Measurements from ENCODE around the gene DACH1.

Gene DACH1

DNA sequence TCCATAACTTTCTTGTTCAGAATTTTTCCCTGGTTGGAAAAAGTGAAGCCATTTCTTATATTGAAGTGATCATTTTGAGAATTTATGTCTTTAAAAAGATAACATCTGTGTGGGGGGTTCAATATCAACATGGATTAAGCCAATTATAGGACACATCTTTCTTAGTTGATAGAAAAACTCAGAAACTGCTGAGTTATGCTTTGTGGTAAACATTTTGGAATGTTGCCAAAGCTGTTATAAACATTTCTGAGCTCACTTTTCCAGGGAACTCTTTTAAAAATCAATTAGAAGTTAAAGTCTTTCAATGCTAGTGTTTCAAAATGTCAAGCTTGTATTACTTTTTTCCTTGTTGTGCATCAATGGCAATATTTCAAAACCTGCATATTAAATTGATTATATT lies 248.8 kb downstream of the DACH1 start:
- no peaks in the 10 kb centered on the region for H3K36me3 Mint-ChIP-seq (ENCODE audit: low read depth)
- no peaks in the 10 kb centered on the region for H3K4me1 Mint-ChIP-seq (ENCODE audit: low read depth)
- no peak for DNase-seq (ENCODE audit: low spot score)
- no peaks in the 10 kb centered on the region for H3K9me3 Mint-ChIP-seq
- H3K4me3 Mint-ChIP-seq, result no peak overlapping the region
- H3K27me3 Mint-ChIP-seq (ENCODE audit: low read depth), result no peaks in the 10 kb centered on the region
- H3K27ac Mint-ChIP-seq, result no peak overlapping the region

DNA sequence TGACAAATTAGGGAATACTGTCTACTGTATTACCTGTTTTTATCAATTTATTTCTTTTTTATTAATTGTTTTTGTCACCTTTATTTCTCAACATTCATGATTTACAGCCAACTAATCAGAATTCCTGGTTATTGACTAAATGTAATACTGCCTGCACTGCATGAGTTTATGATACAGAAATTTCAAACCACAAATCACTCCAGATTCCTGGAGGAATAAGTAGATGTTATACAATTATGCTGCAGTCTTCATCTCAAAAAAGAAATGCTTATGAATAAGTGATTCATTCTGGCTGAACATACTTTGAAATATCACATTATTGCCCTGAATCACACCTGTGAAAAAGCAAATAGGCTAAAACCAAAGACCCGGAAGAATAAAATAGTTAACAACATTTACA lies 249.7 kb downstream of the DACH1 start:
- no peaks in the 10 kb centered on the region for H3K36me3 Mint-ChIP-seq (ENCODE audit: low read depth)
- no peak overlapping the region for H3K4me3 Mint-ChIP-seq
- no peaks in the 10 kb centered on the region for H3K4me1 Mint-ChIP-seq (ENCODE audit: low read depth)
- H3K27me3 Mint-ChIP-seq (ENCODE audit: low read depth), result no peaks in the 10 kb centered on the region
- DNase-seq (ENCODE audit: low spot score), result no peak
- no peak overlapping the region for H3K27ac Mint-ChIP-seq
- no peaks in the 10 kb centered on the region for H3K9me3 Mint-ChIP-seq

DNA sequence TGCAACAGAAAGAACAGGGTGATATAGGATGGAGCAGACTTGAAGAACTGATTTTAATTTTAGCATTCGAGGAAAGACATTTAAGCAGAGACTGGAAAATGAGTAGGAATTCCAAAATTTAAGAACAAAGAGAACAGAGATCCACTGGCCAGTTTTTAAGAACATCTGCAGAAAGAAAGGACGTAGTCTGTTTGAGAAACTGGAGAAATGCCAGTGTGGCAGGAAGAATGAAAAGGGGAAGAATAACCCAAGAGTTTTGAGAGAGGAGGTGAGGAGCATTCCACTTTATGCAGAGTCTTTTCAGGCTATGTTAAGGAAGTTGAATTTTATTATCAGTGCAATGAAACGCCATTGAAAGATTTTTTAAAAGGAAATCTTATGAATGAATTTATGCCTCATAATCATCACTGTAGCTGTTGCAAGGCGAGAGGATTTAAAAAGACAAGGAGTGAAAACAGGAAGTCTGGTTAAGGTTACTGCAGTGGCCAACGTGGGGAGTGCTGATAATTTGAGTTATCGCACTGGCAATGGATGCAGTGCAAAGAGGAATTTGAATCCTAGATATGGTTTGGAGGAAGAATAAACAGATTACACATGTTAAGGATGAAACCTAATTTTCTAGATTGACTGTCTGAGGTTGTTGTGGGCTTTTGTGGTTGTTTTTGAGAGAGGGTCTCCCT lies 253.8 kb downstream of the DACH1 start:
- Mint-ChIP-seq H3K4me3 (no peak overlapping the region), H3K27ac (no peak overlapping the region), H3K9me3 (no peaks in the 10 kb centered on the region), H3K4me1 (ENCODE audit: low read depth) (peaks cover 2% of the 10 kb centered on the region), H3K36me3 (ENCODE audit: low read depth) (no peaks in the 10 kb centered on the region), H3K27me3 (ENCODE audit: low read depth) (no peaks in the 10 kb centered on the region)
- no peak for DNase-seq (ENCODE audit: low spot score)

DNA sequence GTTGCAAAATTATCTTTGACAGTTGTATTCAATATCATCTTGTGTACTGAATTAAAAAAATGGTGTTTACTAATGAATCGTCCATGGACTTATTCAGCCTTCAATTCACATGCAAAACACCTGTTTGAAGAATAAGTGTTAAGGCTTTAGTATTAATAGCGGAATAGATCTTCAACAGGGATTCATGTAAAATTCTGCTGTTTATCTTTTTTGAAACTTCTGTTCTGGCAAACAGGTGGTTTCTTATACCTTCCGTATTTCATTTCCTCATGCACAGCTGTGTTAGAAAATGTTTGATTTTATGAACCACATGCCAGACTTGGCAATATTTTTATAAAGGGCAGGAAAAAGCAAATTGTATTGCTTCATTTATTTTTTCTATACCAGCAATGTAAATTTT lies 255.7 kb downstream of the DACH1 start:
- Mint-ChIP-seq H3K4me1 (ENCODE audit: low read depth) (peaks cover 2% of the 10 kb centered on the region), H3K36me3 (ENCODE audit: low read depth) (no peaks in the 10 kb centered on the region), H3K27me3 (ENCODE audit: low read depth) (no peaks in the 10 kb centered on the region), H3K4me3 (no peak overlapping the region), H3K27ac (no peak overlapping the region), H3K9me3 (no peaks in the 10 kb centered on the region)
- DNase-seq (ENCODE audit: low spot score), result no peak

DNA sequence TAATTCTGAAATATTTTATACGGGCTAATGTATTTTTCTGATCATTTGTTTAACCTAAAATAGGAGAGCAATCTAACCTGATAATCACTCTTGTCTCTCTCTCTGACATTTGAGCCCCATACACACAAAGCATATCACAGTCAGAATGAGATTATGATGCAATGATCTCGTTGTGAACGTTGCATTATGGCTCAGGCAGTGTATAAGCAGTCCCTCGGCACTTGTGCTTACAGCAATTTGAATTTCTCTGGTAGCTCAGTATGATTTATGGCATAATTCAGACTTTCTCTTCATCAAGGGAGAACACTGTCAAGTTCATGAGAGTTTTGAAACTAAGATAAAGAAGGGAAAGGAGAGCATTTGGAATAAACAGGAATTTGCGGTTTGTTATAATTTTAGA lies 256.1 kb downstream of the DACH1 start:
- H3K27ac Mint-ChIP-seq, result no peak overlapping the region
- DNase-seq (ENCODE audit: low spot score), result no peak

DNA sequence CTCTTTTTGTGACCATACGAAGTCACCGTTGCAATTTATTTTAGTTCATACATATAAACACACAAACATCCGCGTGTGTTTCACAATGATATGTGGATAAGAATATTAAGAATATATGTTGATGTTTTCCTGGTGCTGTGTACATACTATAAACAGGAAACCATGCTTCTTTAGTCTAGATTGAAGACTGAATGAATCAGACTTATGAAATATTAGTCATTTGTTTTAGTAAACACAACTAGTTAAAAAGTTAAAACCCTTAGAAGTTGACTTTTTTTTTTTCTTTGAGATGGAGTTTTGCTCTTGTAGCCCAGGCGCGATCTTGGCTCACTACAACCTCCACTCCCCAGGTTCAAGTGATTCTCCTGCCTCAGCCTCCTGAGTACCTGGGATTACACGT lies 257.7 kb downstream of the DACH1 start:
- no peaks in the 10 kb centered on the region for H3K36me3 Mint-ChIP-seq (ENCODE audit: low read depth)
- no peaks in the 10 kb centered on the region for H3K9me3 Mint-ChIP-seq
- no peak for DNase-seq (ENCODE audit: low spot score)
- peaks cover 2% of the 10 kb centered on the region for H3K4me1 Mint-ChIP-seq (ENCODE audit: low read depth)
- H3K4me3 Mint-ChIP-seq, result no peak overlapping the region
- no peak overlapping the region for H3K27ac Mint-ChIP-seq
- no peaks in the 10 kb centered on the region for H3K27me3 Mint-ChIP-seq (ENCODE audit: low read depth)

More for the DNA sequence above, 256.1 kb downstream of the DACH1 start:
- Mint-ChIP-seq H3K27me3 (ENCODE audit: low read depth) (no peaks in the 10 kb centered on the region), H3K36me3 (ENCODE audit: low read depth) (no peaks in the 10 kb centered on the region), H3K9me3 (no peaks in the 10 kb centered on the region), H3K4me3 (peak overlapping the region; percentile 10), H3K4me1 (ENCODE audit: low read depth) (peaks cover 2% of the 10 kb centered on the region)

DNA sequence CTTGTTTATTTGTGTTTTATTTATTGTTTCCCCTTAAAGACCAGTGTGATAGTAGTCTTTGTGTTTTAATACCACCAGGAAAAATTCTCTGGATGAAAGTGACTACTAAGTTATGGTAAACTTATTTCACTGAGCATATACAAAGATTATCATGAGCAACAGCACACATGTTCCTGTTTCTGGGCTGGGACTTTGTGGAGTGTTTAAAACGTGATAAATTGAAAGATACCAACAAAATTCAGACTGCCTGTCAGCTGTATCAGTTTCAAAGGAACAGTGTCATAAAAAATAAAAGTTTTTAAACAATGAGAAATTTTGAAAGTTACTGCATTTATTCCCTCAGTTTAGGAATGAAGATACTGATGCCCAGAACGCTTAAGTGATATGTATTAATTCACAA lies 259.4 kb downstream of the DACH1 start:
- no peak for DNase-seq (ENCODE audit: low spot score)
- Mint-ChIP-seq H3K9me3 (no peaks in the 10 kb centered on the region), H3K4me1 (ENCODE audit: low read depth) (peaks cover 2% of the 10 kb centered on the region), H3K27ac (no peak overlapping the region), H3K36me3 (ENCODE audit: low read depth) (no peaks in the 10 kb centered on the region), H3K4me3 (no peak overlapping the region), H3K27me3 (ENCODE audit: low read depth) (no peaks in the 10 kb centered on the region)

DNA sequence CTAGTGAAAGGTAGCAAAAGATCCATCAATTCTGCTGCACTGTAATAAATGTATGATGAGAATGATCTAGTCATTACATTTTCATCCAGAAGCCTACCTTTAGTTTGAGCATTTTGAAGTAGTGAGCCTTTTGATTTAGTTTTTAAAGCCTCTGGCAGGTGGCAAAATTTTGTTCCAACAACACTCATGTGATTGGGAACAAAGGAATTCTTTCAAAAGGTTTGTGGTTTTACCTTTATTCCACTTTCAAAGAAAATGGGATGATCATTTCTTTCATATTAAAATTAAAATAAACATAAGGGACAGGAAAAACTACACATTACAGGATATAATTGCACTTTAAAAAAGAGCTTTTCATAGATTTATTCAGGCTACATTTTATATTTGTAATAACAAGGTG lies 260.2 kb downstream of the DACH1 start:
- H3K4me1 Mint-ChIP-seq (ENCODE audit: low read depth), result peaks cover 2% of the 10 kb centered on the region
- H3K27me3 Mint-ChIP-seq (ENCODE audit: low read depth), result no peaks in the 10 kb centered on the region
- no peak overlapping the region for H3K27ac Mint-ChIP-seq
- no peak overlapping the region for H3K4me3 Mint-ChIP-seq
- H3K36me3 Mint-ChIP-seq (ENCODE audit: low read depth), result no peaks in the 10 kb centered on the region
- no peak for DNase-seq (ENCODE audit: low spot score)
- H3K9me3 Mint-ChIP-seq, result no peaks in the 10 kb centered on the region

DNA sequence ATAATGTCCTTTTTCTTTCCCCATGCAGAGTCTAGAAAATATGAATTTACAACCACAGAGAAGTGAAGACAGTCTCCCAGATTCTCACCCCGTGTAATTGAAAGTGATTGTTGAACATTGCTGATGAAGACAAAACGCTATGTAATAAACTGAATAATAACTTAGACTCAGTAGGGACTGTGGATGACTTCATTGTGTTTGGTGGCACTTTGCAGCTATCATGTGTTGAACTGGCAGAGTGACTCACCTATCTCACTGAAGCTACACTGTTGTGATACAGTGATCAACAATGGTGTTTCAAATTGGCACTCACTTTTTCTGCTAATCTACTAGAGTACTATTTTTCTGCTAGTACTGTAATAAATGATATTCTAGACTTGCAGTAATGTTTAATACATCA lies 261.3 kb downstream of the DACH1 start:
- H3K27ac Mint-ChIP-seq, result no peak overlapping the region
- no peaks in the 10 kb centered on the region for H3K36me3 Mint-ChIP-seq (ENCODE audit: low read depth)
- no peaks in the 10 kb centered on the region for H3K27me3 Mint-ChIP-seq (ENCODE audit: low read depth)
- no peaks in the 10 kb centered on the region for H3K9me3 Mint-ChIP-seq
- no peak for DNase-seq (ENCODE audit: low spot score)
- H3K4me3 Mint-ChIP-seq, result no peak overlapping the region
- H3K4me1 Mint-ChIP-seq (ENCODE audit: low read depth), result no peaks in the 10 kb centered on the region

DNA sequence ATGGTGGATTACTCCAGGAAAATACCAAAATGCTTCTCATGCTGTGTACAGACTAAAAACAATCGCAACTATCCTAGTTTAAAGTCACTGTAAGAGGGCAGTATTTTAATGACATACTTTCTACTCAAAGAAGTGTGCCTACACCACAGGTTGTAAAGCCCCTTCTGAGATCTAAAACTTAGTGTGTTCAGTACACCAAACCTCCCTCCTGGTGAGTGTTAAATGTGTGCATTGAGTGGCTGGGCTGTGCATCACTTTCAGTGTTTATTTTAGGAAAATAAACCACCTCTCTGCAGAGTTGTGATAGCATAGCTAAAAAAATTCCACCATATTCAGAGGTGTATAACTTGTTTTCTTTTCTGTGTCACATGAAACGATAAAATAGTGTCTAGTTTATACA lies 263.7 kb downstream of the DACH1 start:
- no peak for DNase-seq (ENCODE audit: low spot score)
- no peaks in the 10 kb centered on the region for H3K36me3 Mint-ChIP-seq (ENCODE audit: low read depth)
- no peak overlapping the region for H3K4me3 Mint-ChIP-seq
- H3K9me3 Mint-ChIP-seq, result no peaks in the 10 kb centered on the region
- H3K27ac Mint-ChIP-seq, result no peak overlapping the region
- H3K27me3 Mint-ChIP-seq (ENCODE audit: low read depth), result no peaks in the 10 kb centered on the region
- no peaks in the 10 kb centered on the region for H3K4me1 Mint-ChIP-seq (ENCODE audit: low read depth)

DNA sequence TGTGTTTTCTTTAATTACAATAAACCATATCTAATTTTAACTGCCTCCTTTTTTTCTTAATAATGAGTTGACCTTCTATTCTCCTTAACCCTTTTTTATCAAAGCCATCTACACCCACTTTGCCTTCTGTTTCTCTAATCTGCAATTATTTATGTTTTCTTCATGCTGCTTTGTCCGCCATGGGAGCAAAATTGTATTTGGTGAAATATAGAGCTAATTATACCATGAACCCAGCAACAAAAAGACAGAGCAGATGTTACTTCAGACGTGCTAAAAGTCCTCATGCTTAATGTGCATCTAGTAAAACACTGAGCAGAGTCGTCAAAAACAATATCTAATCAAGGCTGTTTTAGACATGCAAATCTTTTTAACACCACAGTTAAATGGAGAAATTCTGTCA lies 264.7 kb downstream of the DACH1 start:
- Mint-ChIP-seq H3K4me3 (no peak overlapping the region), H3K27ac (no peak overlapping the region), H3K27me3 (ENCODE audit: low read depth) (no peaks in the 10 kb centered on the region), H3K4me1 (ENCODE audit: low read depth) (no peaks in the 10 kb centered on the region), H3K36me3 (ENCODE audit: low read depth) (no peaks in the 10 kb centered on the region), H3K9me3 (no peaks in the 10 kb centered on the region)
- no peak for DNase-seq (ENCODE audit: low spot score)

DNA sequence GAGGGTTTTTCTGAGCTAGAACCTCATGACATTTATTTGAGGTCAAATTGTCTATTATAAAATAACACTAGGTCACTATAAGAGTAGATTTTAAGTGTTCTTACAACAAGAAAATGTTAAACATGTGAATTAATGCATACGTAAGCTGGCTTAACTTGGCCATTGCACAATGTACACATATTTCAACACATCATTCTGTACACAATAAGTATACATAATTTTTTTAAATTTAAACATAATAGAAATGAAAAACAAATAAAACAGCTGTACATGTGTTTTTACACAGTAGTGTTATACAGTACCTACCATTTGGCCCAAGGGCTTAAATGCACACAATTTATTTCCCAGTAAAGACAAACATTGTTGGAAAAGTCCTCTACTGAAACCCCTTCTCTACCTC lies 269.9 kb downstream of the DACH1 start:
- Mint-ChIP-seq H3K9me3 (no peaks in the 10 kb centered on the region), H3K27me3 (ENCODE audit: low read depth) (no peaks in the 10 kb centered on the region), H3K36me3 (ENCODE audit: low read depth) (no peaks in the 10 kb centered on the region), H3K4me3 (no peak overlapping the region), H3K4me1 (ENCODE audit: low read depth) (no peaks in the 10 kb centered on the region), H3K27ac (no peak overlapping the region)
- DNase-seq (ENCODE audit: low spot score), result no peak

DNA sequence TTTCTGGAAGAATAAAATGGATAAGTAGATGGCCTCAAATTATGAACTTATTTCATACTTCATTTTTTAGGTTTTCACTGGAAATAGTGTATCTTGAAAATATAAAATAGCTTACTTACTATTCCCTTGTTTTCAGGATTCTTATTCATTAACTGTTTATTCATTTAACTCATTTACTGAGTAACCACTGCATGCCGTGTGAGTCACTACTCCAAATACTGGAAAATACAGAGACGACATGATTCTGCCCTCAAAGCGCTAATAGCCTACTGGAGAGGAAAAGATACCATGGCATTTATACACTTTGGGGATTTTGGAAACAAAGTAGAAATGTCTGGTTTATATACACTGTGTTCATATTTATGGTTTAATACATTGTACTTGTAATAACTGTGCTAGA lies 270.9 kb downstream of the DACH1 start:
- Mint-ChIP-seq H3K27ac (no peak overlapping the region), H3K9me3 (no peaks in the 10 kb centered on the region), H3K4me3 (no peak overlapping the region), H3K4me1 (ENCODE audit: low read depth) (no peaks in the 10 kb centered on the region), H3K36me3 (ENCODE audit: low read depth) (no peaks in the 10 kb centered on the region), H3K27me3 (ENCODE audit: low read depth) (no peaks in the 10 kb centered on the region)
- no peak for DNase-seq (ENCODE audit: low spot score)

DNA sequence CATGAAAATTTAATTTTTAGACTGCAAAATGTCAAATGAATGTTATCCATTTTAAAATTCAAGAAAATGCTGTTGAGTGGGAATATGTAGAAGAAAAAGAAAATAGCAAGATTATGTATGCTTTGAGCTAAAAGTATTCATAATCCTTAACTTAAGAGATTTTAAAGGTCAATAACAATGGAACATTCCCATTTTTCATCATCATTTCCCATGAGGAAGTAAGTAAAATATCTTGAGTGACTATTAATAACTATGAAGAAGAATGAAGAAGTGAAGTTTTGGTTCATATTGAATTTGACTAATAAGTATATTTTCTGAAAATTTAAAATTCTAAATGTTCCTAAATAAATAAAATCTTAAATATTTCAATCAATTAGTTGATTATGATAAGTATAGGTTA lies 273.4 kb downstream of the DACH1 start:
- H3K4me1 Mint-ChIP-seq (ENCODE audit: low read depth), result no peaks in the 10 kb centered on the region
- no peak for DNase-seq (ENCODE audit: low spot score)
- no peaks in the 10 kb centered on the region for H3K9me3 Mint-ChIP-seq
- no peak overlapping the region for H3K4me3 Mint-ChIP-seq
- no peaks in the 10 kb centered on the region for H3K36me3 Mint-ChIP-seq (ENCODE audit: low read depth)
- no peaks in the 10 kb centered on the region for H3K27me3 Mint-ChIP-seq (ENCODE audit: low read depth)
- H3K27ac Mint-ChIP-seq, result no peak overlapping the region

DNA sequence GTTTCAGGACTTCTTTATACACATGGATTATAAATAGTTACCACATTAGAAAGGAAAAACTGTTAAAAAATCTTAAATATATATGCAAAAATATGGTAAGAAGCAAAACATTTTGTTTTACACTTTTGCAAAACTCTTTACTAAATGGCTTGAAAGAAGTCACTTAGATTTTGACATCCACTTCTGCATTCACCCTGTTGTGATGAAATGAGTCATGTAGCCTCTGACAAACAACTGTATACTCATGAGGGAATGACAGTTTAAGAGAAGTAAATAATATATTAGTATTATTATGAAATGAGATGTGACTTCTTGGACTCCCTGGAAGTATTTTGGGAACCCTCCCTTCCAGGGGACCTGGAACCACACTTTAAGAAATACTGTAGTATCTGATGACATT lies 275.6 kb downstream of the DACH1 start:
- H3K36me3 Mint-ChIP-seq (ENCODE audit: low read depth), result no peaks in the 10 kb centered on the region
- H3K27me3 Mint-ChIP-seq (ENCODE audit: low read depth), result no peaks in the 10 kb centered on the region
- no peak for DNase-seq (ENCODE audit: low spot score)
- H3K9me3 Mint-ChIP-seq, result no peaks in the 10 kb centered on the region
- no peak overlapping the region for H3K27ac Mint-ChIP-seq
- no peak overlapping the region for H3K4me3 Mint-ChIP-seq
- H3K4me1 Mint-ChIP-seq (ENCODE audit: low read depth), result no peaks in the 10 kb centered on the region

Measured in T-helper 2 cell treated with Interferon-gamma antibody and Interleukin-4, amounts not matched to agents 5 μg/mL and 100 μg/mL, for 36 hours (primary cell).